GM12878 (cell line): ENCODE results near the gene CDKN1C. TPM values are rescaled to one million over a fixed set of nuclear protein-coding genes. Genes with fewer than 3 reads are reported as not detected.

Experiments
- ATAC-seq: fragments of 200-7000 bp; cut with Tn5 transposase; 3 replicates; pipeline ENCODE4 v1.9.1; 2020; ENCODE audit warnings: mild to moderate bottlenecking, moderate library complexity
- BruUV-seq: library from RNA; stranded (reverse); fragments of 400-500 nt; replicated peaks from 2 replicates; lab custom pipeline; 2021; lab: Mats Ljungman, UMichigan
- CTCF ChIA-PET: fragments of 300-600 bp; sonication (Branson Sonifier 250); formaldehyde crosslinking; extraction: SDS; loops from one replicate; lab custom pipeline; 2021; ENCODE audit warnings: inconsistent platforms; lab: Yijun Ruan, JAX
- POLR2A ChIA-PET: fragments of 350-600 bp; formaldehyde crosslinking; extraction: SDS; loops from one replicate; lab custom pipeline; 2021; ENCODE audit warnings: inconsistent platforms; lab: Charles Lee
- RAD21 ChIA-PET: fragments of 300-600 bp; sonication (Branson Sonifier 250); formaldehyde crosslinking; loops from one replicate; lab custom pipeline; 2023; ENCODE audit warnings: antibody characterized with exemption; ENCODE audit not compliant: unreplicated experiment; lab: Charles Lee
- SMC1A ChIA-PET: fragments of 300-600 bp; sonication (Branson Sonifier 250); formaldehyde crosslinking; loops from one replicate; lab custom pipeline; 2023; ENCODE audit not compliant: unreplicated experiment, uncharacterized antibody; lab: Charles Lee
- DNase-seq: peaks from one replicate; pipeline ENCODE4 v3.0.0-alpha.2; 2011; ENCODE audit warnings: low read depth, low spot score
- FAIRE-seq: peaks from 3 replicates; lab custom pipeline; 2011; peaks lifted over from hg19 to GRCh38; lab: Jason Lieb, UNC
- H2AFZ ChIP-seq: 2 replicates; pipeline ENCODE4 v1.6.0; 2011; ENCODE audit warnings: low read depth, low read length, control low read depth; ENCODE audit not compliant: control insufficient read depth
- H3K27ac ChIP-seq: 2 replicates; pipeline ENCODE4 v1.5.1; 2011; ENCODE audit warnings: control low read depth; ENCODE audit not compliant: control insufficient read depth, insufficient read depth
- H3K27me3 ChIP-seq, 2 experiments: replicated peaks in 1 of 2; 2 replicates each; pipeline versions ENCODE4 v1.6.0 to v1.6.1; 2011; ENCODE audit warnings: low read length in 1 of 2; ENCODE audit not compliant: control insufficient read depth in 2 of 2, insufficient read depth in 2 of 2
- H3K36me3 ChIP-seq, 2 experiments: 2 replicates each; pipeline ENCODE4 v1.5.1; 2011; ENCODE audit warnings: low read length in 1 of 2; ENCODE audit not compliant: control insufficient read depth in 2 of 2, insufficient read depth in 2 of 2
- H3K4me1 ChIP-seq: 2 replicates; pipeline ENCODE4 v1.6.1; 2011; ENCODE audit warnings: mild to moderate bottlenecking, low read length, moderate library complexity, mixed read lengths; ENCODE audit not compliant: control insufficient read depth, insufficient read depth
- H3K4me2 ChIP-seq: 2 replicates; pipeline ENCODE4 v1.6.0; 2011; ENCODE audit warnings: control low read depth; ENCODE audit not compliant: control insufficient read depth, insufficient read depth
- H3K4me3 ChIP-seq: fragments of 200-600 bp; sonication (generic); 2 replicates; pipeline ENCODE4 v1.5.1; 2016
- H3K79me2 ChIP-seq: 2 replicates; pipeline ENCODE4 v1.6.0; 2011; ENCODE audit warnings: low read length; ENCODE audit not compliant: control insufficient read depth, insufficient read depth
- H3K9ac ChIP-seq: 2 replicates; pipeline ENCODE4 v1.8.0; 2011; ENCODE audit warnings: low read length, control low read depth, mixed read lengths; ENCODE audit not compliant: control insufficient read depth, insufficient read depth
- H3K9me3 ChIP-seq: replicated peaks from 3 replicates; pipeline ENCODE4 v1.5.1; 2011; ENCODE audit warnings: mild to moderate bottlenecking, low read length; ENCODE audit not compliant: control insufficient read depth, insufficient read depth
- H4K20me1 ChIP-seq: 2 replicates; pipeline ENCODE4 v1.6.0; 2011; ENCODE audit not compliant: control insufficient read depth, insufficient read depth
- CBX3 ChIP-seq: fragments of 200-600 bp; sonication (generic); IDR thresholded peaks from 2 replicates; pipeline ENCODE4 v1.6.1; 2016; ENCODE audit warnings: low read depth, borderline replicate concordance
- CBX5 ChIP-seq: sonication (generic); IDR thresholded peaks from 2 replicates; pipeline ENCODE4 v1.6.1; 2016; ENCODE audit warnings: low read depth, moderate library complexity, mild to moderate bottlenecking, inconsistent platforms
- CEBPB ChIP-seq, 2 experiments: fragments of 150-350 bp in 1 of 2; IDR thresholded peaks; 2 replicates each; pipeline ENCODE4 v1.6.1; 2012 to 2014; ENCODE audit warnings: low read depth in 2 of 2, low read length in 2 of 2, borderline replicate concordance in 1 of 2, inconsistent platforms in 1 of 2
- CHD1 ChIP-seq: IDR thresholded peaks from 2 replicates; pipeline ENCODE4 v1.6.1; 2012; ENCODE audit warnings: low read depth, low read length, improper control_type of control experiment
- CHD4 ChIP-seq: fragments of 200-600 bp; sonication (generic); IDR thresholded peaks from 2 replicates; pipeline ENCODE4 v1.6.1; 2016; ENCODE audit warnings: mild to moderate bottlenecking
- KAT2A ChIP-seq: conservative IDR thresholded peaks from 2 replicates; pipeline ENCODE4 v1.6.1; 2011; ENCODE audit warnings: low read depth, low read length; ENCODE audit not compliant: control insufficient read depth
- MEF2A ChIP-seq: IDR thresholded peaks from 2 replicates; pipeline ENCODE4 v1.6.1; 2011; ENCODE audit warnings: low read depth, mild to moderate bottlenecking, low read length, moderate library complexity; ENCODE audit not compliant: insufficient read depth
- NR2F1 ChIP-seq: fragments of 450-650 bp; conservative IDR thresholded peaks from 2 replicates; pipeline ENCODE4 v1.6.1; 2017; ENCODE audit warnings: mild to moderate bottlenecking
- SMAD5 ChIP-seq: IDR thresholded peaks from 2 replicates; pipeline ENCODE4 v1.6.1; 2016; ENCODE audit warnings: antibody characterized with exemption, low read depth
- ZZZ3 ChIP-seq: IDR thresholded peaks from 2 replicates; pipeline ENCODE4 v1.6.1; 2011; ENCODE audit warnings: low read depth; ENCODE audit not compliant: control insufficient read depth, insufficient read length
- whole genome bisulfite sequencing: methylation state at CpG from one replicate; pipeline ENCODE4 v1.1.6; 2016; ENCODE audit warnings: low lambda C conversion rate; ENCODE audit not compliant: insufficient replicate concordance, insufficient coverage; ENCODE audit errors: missing lambda C conversion rate; 5-methylcytosine and 5-hydroxymethylcytosine counted together
- in situ Hi-C: fragments of 300-500 bp; cut with MboI; formaldehyde crosslinking; loops from 9 replicates; pipeline ENCODE4 v1.14.3; 2018; ENCODE audit warnings: mixed read lengths
- intact Hi-C: fragments of 100-400 bp; cut with micrococcal nuclease; formaldehyde crosslinking; loops from one replicate; pipeline ENCODE4 v1.14.2; 2022; ENCODE audit not compliant: unreplicated experiment
- polyA plus RNA-seq, 11 experiments: library from polyadenylated mRNA; depleted of rRNA in 4 of 11; unstranded in 6 of 11; stranded (reverse) in 5 of 11; fragments of >200 nt; fragmentation: Nextera tagmentation in 4 of 11; fragmentation: Illumina TruSeq in 1 of 11; extraction: Ambion mirVana in 4 of 11; extraction: Trizol in 1 of 11; gene quantifications; 1 replicate in 1 of 11; 2 replicates in 10 of 11; pipeline versions ENCODE4 v1.2.1 to v1.2.3, GENCODE V29; 2011 to 2016; ENCODE audit warnings: inconsistent platforms in 2 of 11, missing spikeins in 2 of 11, low read depth in 1 of 11
- total RNA-seq, 4 experiments: library from RNA; depleted of rRNA in 3 of 4; stranded (reverse); fragments of >200 nt in 3 of 4; fragmentation: Illumina TruSeq in 1 of 4; extraction: Trizol in 1 of 4; gene quantifications; 2 replicates each; pipeline versions ENCODE4 v1.2.1 to v1.2.3, GENCODE V29; 2013 to 2021
- TF ChIP-seq, protein P1 (sequence below): IDR thresholded peaks from 2 replicates; pipeline ENCODE4 v1.6.1; 2011; ENCODE audit warnings: borderline replicate concordance, low read depth, mild to moderate bottlenecking, moderate library complexity, mixed read lengths, low read length; ENCODE audit not compliant: insufficient read depth; ENCODE audit errors: extremely low read length
- TF ChIP-seq, protein P2 (sequence below): fragments of 450-650 bp; IDR thresholded peaks from 2 replicates; pipeline ENCODE4 v1.6.1; 2017; ENCODE audit warnings: mild to moderate bottlenecking, low read depth, inconsistent platforms; ENCODE audit not compliant: poor library complexity, severe bottlenecking
- TF ChIP-seq, protein P3 (sequence below): IDR thresholded peaks from 2 replicates; pipeline ENCODE4 v1.6.1; 2011; ENCODE audit warnings: borderline replicate concordance, low read depth, mild to moderate bottlenecking, moderate library complexity, low read length; ENCODE audit not compliant: insufficient read depth, poor library complexity, severe bottlenecking

Gene CDKN1C
- total and polyA plus RNA-seq, 10 of the 15 experiments (the other 5 are each of a cell fraction or from before 2014, with no cell fraction given): 0.05 to 0.21 (median 0.14) TPM; not detected in 7

DNA sequence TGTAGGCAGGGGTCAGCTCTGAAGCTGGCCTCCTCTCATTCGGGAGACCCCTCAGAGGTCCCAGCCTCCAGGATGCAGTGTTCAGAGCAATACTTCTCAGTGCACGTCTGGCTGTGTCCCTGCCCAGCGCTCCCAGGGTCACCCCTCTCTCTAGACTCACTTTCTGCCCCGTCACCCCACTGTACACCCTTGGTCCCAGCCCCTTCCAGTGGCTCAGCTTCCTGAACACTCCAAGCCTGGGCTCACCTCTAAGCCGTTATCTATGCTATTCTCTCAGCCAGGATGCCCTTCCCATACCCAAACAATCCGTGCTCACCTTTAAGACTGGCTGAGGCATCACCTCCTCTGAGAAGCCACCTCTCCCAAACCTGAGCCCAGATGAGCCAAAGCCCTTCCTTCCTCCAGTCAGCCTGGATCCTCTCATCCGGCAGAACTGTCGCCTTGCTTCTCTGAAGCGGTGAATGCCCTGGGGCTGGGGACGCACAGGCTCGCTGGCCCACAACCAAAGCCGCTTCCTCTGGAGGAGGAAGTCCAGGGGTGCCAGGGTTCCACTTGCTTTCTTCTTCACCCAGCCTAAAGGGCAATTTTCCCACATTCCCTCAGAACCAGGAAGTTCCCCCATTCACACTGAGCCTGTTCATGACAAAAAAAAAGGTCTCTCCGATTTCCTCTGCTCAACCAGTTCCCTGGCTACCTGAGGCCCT lies 13.7 kb upstream of the CDKN1C start:
- SMC1A ChIA-PET: no interaction called here
- Histone ChIP-seq H3K27me3 (no peaks in the 10 kb centered on the region), H3K36me3 (no peaks in the 10 kb centered on the region), H3K4me3 (no peak overlapping the region), H3K9ac (no peak overlapping the region), H3K4me2 (no peak overlapping the region), H4K20me1 (no peaks in the 10 kb centered on the region), H3K9me3 (no peaks in the 10 kb centered on the region), H2AFZ (no peak overlapping the region; the same call in 1 of the 2 replicates)
- intact Hi-C loops: no loop called here
- DNase-seq (no peak), FAIRE-seq (no peak), ATAC-seq (no peak)
- in situ Hi-C loops: no loop called here
- RAD21 ChIA-PET: no interaction called here
- POLR2A ChIA-PET: no interaction called here
- TF ChIP-seq, protein P1, sequence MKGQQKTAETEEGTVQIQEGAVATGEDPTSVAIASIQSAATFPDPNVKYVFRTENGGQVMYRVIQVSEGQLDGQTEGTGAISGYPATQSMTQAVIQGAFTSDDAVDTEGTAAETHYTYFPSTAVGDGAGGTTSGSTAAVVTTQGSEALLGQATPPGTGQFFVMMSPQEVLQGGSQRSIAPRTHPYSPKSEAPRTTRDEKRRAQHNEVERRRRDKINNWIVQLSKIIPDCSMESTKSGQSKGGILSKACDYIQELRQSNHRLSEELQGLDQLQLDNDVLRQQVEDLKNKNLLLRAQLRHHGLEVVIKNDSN: no peak
- TF ChIP-seq KAT2A: no peak
- no peak for TF ChIP-seq CHD4
- TF ChIP-seq NR2F1: no peak
- no peak for TF ChIP-seq CEBPB (IDR thresholded peaks at IDR 0.05; ENCODE audit: borderline replicate concordance in 1 of 2, low read depth in 2 of 2, low read length in 2 of 2)
- TF ChIP-seq SMAD5: no peak
- TF ChIP-seq ZZZ3: no peak
- TF ChIP-seq CHD1: no peak
- TF ChIP-seq CBX5: no peak
- TF ChIP-seq MEF2A: no peak
- TF ChIP-seq, protein P2, sequence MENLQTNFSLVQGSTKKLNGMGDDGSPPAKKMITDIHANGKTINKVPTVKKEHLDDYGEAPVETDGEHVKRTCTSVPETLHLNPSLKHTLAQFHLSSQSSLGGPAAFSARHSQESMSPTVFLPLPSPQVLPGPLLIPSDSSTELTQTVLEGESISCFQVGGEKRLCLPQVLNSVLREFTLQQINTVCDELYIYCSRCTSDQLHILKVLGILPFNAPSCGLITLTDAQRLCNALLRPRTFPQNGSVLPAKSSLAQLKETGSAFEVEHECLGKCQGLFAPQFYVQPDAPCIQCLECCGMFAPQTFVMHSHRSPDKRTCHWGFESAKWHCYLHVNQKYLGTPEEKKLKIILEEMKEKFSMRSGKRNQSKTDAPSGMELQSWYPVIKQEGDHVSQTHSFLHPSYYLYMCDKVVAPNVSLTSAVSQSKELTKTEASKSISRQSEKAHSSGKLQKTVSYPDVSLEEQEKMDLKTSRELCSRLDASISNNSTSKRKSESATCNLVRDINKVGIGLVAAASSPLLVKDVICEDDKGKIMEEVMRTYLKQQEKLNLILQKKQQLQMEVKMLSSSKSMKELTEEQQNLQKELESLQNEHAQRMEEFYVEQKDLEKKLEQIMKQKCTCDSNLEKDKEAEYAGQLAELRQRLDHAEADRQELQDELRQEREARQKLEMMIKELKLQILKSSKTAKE: no peak
- no peak for TF ChIP-seq CBX3
- TF ChIP-seq, protein P3, sequence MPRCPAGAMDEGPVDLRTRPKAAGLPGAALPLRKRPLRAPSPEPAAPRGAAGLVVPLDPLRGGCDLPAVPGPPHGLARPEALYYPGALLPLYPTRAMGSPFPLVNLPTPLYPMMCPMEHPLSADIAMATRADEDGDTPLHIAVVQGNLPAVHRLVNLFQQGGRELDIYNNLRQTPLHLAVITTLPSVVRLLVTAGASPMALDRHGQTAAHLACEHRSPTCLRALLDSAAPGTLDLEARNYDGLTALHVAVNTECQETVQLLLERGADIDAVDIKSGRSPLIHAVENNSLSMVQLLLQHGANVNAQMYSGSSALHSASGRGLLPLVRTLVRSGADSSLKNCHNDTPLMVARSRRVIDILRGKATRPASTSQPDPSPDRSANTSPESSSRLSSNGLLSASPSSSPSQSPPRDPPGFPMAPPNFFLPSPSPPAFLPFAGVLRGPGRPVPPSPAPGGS: no peak
- TF ChIP-seq, all 136 proteins: peak for 0
- 53% methylated on average over 13 of the region's 13 CpGs for WGBS
- no peaks in the 10 kb centered on the region; the same call in 1 of the 2 replicates for H3K79me2 ChIP-seq
- CTCF ChIA-PET: interaction anchor here (0.7 to 1.7 kb wide), 2 partner anchors 11 to 366 kb away, joined by 4 to 8 read pairs; no protein-coding TSS in a partner anchor
- H3K27ac ChIP-seq: no peak overlapping the region
- H3K4me1 ChIP-seq: peaks cover 18% of the 10 kb centered on the region
- no TSS peak for BruUV-seq
